NCI-H1417 (cell line): ENCODE results near the gene NPHS1.

Experiments used
- DNase-seq, 3 experiments: peaks; one replicate each; lab custom pipeline; 2025; lab: John Stamatoyannopoulos, UW

Gene NPHS1

DNA sequence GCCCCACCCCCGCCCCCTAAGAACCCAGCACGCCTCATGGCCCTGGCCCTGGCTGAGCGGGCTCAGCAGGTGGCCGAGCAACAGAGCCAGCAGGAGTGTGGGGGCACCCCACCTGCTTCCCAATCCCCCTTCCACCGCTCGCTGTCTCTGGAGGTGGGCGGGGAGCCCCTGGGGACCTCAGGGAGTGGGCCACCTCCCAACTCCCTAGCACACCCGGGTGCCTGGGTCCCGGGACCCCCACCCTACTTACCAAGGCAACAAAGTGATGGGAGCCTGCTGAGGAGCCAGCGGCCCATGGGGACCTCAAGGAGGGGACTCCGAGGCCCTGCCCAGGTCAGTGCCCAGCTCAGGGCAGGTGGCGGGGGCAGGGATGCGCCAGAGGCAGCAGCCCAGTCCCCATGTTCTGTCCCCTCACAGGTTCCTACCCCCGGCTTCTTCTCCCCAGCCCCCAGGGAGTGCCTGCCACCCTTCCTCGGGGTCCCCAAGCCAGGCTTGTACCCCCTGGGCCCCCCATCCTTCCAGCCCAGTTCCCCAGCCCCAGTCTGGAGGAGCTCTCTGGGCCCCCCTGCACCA is 65.0 kb downstream of the NPHS1 start:
- no peak for DNase-seq

GRCh38 chr19:35786299-35787160 is 65.8 kb downstream of the NPHS1 start:
- DNase-seq: no peak

DNA sequence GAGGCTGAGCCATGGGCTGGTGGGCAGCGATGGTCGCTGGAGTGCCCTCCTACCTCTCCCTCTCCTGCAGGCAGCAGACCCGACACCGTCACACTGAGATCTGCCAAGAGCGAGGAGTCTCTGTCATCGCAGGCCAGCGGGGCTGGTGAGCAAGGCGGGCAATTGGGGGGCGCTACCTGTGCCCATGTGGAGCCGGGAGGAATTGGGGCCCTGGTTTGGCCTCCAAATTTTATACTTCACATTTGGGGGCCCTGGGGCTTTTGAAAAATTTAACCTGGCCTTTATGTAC is 67.0 kb downstream of the NPHS1 start:
- DNase-seq: no peak

- no peak for DNase-seq
These were observed 67.6 kb downstream of the NPHS1 start for GRCh38 chr19:35784503-35785338.

DNA sequence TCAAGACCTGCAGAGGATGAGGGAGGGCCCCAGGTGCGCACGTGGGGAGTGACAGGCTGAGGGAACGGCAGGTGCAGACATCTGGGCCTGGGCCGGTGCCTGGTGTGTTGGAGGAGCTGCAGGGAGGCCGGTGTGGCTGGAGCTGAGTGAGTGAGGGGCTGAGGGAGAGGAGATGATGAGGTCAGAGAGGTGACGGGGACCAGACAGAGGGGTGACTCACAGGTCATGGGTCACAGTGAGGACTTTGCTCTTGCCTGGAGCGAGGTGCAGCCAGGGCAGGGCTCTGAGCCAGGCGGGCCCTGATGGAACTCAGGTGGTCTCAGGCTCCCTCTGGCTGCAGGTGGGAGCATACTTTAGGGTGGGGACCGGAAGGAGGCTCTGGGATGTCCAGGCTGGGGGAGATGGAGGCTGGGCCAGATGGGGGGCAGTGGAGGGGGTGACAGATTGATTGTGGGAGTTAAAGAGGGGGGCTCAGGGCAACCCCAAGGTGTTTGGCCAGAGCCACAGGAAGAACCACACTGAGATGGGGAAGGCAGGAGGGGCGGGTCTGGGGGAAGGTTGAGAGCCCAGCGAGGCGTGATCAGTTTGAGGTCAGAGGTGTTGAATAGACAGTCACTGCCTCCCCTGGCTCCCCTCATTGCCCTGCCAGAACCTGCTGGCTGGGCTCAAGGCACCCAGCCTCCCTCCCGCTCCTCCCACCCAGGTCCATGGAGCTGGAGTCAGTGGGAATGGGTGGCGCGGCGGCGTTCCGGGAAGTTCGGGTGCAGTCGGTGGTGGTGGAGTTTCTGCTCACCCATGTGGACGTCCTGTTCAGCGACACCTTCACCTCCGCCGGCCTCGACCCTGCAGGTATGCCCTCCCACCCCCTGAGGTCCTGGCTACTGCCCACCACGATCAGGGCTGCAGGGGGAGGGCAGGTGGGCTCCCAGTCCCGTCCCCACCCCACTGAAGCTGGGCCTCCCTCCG is 68.6 kb downstream of the NPHS1 start:
- DNase-seq: no peak

DNA sequence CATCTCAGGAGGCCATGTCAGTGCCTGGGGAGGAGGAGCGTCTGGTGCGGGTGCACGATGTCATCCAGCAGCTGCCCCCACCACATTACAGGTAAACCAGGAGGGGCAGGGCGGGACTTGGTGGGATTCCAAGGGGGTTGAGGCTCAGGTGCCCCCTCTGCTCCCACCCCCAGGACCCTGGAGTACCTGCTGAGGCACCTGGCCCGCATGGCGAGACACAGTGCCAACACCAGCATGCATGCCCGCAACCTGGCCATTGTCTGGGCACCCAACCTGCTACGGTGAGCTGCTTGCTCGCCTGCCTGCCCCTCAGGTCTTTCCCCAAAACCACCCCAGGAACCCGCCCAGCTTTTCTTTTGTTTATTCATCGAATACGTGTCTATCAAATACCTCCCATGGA is 69.7 kb downstream of the NPHS1 start:
- DNase-seq: no peak

- no peak for DNase-seq
These were observed 70.7 kb downstream of the NPHS1 start for GRCh38 chr19:35781650-35782049.

- DNase-seq: no peak
These were observed 71.6 kb downstream of the NPHS1 start for GRCh38 chr19:35780717-35781116.

- DNase-seq: no peak
These were observed 72.2 kb downstream of the NPHS1 start for GRCh38 chr19:35780058-35780457.

DNA sequence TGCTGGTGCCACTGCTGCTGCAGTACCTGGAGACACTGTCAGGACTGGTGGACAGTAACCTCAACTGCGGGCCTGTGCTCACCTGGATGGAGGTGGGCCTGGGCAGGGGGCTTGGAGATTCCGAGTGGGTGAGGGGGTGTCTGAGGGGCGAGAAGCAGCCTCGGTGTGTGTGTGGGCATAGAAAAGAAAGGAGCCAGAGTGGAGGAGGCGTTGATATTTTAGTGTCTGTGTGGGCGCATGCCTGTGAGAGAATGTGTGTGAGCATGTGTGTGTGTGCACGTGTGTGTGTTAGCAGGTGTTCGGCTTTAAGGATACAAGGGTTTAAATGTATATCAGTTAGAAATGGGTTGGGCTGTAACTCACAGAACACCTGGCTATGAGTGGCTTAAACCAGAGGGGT is 73.3 kb downstream of the NPHS1 start:
- no peak for DNase-seq

DNA sequence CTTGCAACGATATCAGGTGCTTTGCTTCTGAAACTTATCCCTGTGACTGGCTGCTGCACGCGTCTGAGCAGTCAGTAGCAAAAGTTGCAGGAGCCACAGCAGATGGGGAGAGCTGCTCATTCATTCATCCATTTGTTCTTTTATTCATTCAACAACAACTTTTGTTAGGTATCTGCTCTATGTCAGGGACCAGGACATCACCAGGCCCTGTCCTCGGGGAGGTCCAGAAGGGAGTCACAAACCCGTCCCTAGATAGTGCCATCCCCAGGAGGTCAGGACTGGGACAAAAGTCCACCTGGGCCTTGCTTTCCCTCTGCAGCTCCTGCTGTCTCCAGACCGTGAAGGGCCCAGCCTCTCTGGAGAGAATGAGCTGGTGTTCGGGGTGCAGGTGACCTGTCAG is 74.3 kb downstream of the NPHS1 start:
- no peak for DNase-seq

- no peak for DNase-seq
These were observed 75.0 kb downstream of the NPHS1 start for GRCh38 chr19:35777086-35777841.

GRCh38 chr19:35776102-35776788 is 76.1 kb downstream of the NPHS1 start:
- DNase-seq: peak in 2 of 3 experiments; percentile 44 to 45
